ENCODE results near the gene ERLIN1. TPM values are rescaled to one million over a fixed set of nuclear protein-coding genes. Genes with fewer than 3 reads are reported as not detected.

Gene ERLIN1
- polyA plus RNA-seq, 3 donors = 47.2 to 58.3 (median 54.4) TPM

- DNase-seq (ENCODE audit: extremely low read depth in 1 of 11, low read depth in 9 of 11, low spot score in 4 of 11) = no peak
Observed at GRCh38 chr10:100109670-100110069, 76.2 kb downstream of the ERLIN1 start.

- DNase-seq (ENCODE audit: extremely low read depth in 1 of 11, low read depth in 9 of 11, low spot score in 4 of 11) = no peak
Observed at GRCh38 chr10:100106865-100107264, 79.0 kb downstream of the ERLIN1 start.

- no peak for DNase-seq (ENCODE audit: extremely low read depth in 1 of 11, low read depth in 9 of 11, low spot score in 4 of 11)
Observed at GRCh38 chr10:100104300-100104699, 81.5 kb downstream of the ERLIN1 start.

- no peak for DNase-seq (ENCODE audit: extremely low read depth in 1 of 11, low read depth in 9 of 11, low spot score in 4 of 11)
Observed at GRCh38 chr10:100103581-100103980, 82.2 kb downstream of the ERLIN1 start.

- no peak for DNase-seq (ENCODE audit: extremely low read depth in 1 of 11, low read depth in 9 of 11, low spot score in 4 of 11)
Observed at GRCh38 chr10:100101192-100102076, 84.4 kb downstream of the ERLIN1 start.

- DNase-seq (ENCODE audit: extremely low read depth in 1 of 11, low read depth in 9 of 11, low spot score in 4 of 11) = no peak
Observed at GRCh38 chr10:100100651-100101184, 85.1 kb downstream of the ERLIN1 start.

Other genes with a start within 250 kb of the ERLIN1 start
- gene DNMBP, start 176.1 kb downstream of the ERLIN1 start, polyA plus RNA-seq (ENCODE audit: insufficient read length in 3 of 3) = 10 to 100 TPM; 31.8 to 37.6 (median 33.8) TPM
- 1 to 10 TPM; 3.0 to 3.2 (median 3.1) TPM for gene CPN1, start 104.2 kb downstream of the ERLIN1 start, polyA plus RNA-seq (ENCODE audit: insufficient read length in 3 of 3)
- gene CHUK, start 43.6 kb upstream of the ERLIN1 start, polyA plus RNA-seq (ENCODE audit: insufficient read length in 3 of 3) = 10 to 100 TPM; 24.9 to 31.5 (median 29.4) TPM
- 10 to 100 TPM; 27.6 to 31.5 (median 30.4) TPM for gene CWF19L1, start 81.6 kb upstream of the ERLIN1 start, polyA plus RNA-seq (ENCODE audit: insufficient read length in 3 of 3)
- 10 to 100 TPM; 34.7 to 46.2 (median 37.6) TPM for gene BLOC1S2, start 100.7 kb upstream of the ERLIN1 start, polyA plus RNA-seq (ENCODE audit: insufficient read length in 3 of 3)
- under 1 TPM; 0.08 to 0.10 (median 0.09) TPM for gene PKD2L1, start 144.2 kb upstream of the ERLIN1 start, polyA plus RNA-seq (ENCODE audit: insufficient read length in 3 of 3)
- 10 to 100 TPM; 37.8 to 56.9 (median 45.6) TPM for gene SCD, start 161.2 kb upstream of the ERLIN1 start, polyA plus RNA-seq (ENCODE audit: insufficient read length in 3 of 3)

Measured in renal cortex interstitium (tissue), 11 donors.